NCI-H2196 (cell line): ENCODE data around the gene GSTO2.

Experiments used
- DNase-seq: peaks from one replicate; lab custom pipeline; 2025; ENCODE audit not compliant: unreplicated experiment; lab: John Stamatoyannopoulos, UW

Gene GSTO2

GRCh38 chr10:104324931-104325330 lies 55.9 kb downstream of the GSTO2 start:
- no peak for DNase-seq

GRCh38 chr10:104325436-104326435 lies 56.8 kb downstream of the GSTO2 start:
- DNase-seq = no peak

DNA sequence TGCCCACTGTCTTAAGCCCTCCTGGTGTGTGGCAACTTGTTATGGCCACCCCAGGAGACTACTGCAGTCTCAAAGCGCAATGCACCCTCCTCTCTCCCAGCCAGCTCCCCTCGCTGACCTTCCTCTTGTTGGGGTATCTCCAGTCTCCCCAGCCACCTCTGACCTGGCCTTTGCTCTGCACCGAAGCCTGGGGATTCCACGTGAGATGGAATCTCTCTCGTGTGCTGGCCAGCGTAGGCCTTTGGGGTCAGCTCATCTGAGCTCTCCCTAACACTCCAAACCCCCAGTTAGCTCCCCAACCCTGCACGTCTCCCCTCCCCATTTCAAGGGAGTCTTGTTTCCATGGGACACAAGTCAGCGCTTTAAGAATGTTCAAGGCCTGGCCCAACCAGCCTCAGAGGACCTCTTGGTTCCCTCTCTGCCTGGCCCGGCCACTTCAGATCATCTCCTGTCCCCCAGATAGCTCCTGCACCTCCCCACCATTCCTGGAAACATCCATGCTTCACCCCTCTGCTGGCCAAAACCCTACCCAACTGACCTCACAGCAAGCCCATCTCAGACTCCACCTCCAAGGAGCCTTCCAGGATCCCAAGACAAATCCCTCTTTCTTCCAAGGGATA lies 58.1 kb downstream of the GSTO2 start:
- DNase-seq = no peak

DNA sequence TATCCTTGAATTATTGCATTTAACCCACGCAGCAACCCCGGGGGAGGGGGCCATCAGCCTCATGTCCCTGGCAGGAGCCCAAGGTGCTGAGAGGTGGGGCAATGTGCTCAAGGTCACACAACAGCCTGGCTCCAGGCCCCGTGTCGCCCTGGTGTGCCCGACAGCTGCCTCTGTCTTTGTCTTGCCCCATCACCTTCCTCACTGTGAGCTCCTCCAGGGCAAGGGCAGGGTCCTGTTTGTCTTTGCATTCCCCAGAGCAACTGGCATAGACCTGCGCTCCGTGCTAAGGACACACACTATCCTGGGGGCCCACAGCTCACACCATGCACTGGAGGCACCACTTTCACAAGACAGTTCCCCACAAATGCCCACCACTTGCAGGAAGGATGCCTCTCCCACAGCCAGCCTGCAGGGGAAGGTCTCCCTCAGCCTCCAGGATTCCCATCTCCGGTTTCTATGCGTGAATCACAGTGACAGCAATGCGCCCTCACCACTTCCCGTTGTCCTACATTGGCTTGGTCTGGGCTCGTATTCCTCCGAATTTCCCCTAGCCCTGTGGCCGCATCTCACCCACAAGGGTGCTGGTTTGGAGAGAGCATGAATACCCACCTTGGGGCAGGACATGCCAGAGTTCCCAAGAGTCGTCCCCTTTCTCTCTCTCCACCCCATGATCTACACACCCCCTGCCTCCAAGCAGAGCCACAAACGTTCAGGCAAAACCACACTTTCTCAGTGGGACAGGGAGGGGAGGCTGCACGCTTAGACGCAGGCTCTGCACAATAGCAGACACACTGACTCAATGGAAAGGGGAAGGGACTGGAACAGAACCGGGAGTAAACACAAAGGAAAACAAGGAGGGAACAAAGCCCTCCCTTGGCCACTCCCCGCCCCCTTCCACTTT lies 59.0 kb downstream of the GSTO2 start:
- no peak for DNase-seq

- no peak for DNase-seq
These were observed 59.6 kb downstream of the GSTO2 start for GRCh38 chr10:104328646-104328895.

GRCh38 chr10:104328896-104329710 lies 60.1 kb downstream of the GSTO2 start:
- DNase-seq = no peak

DNA sequence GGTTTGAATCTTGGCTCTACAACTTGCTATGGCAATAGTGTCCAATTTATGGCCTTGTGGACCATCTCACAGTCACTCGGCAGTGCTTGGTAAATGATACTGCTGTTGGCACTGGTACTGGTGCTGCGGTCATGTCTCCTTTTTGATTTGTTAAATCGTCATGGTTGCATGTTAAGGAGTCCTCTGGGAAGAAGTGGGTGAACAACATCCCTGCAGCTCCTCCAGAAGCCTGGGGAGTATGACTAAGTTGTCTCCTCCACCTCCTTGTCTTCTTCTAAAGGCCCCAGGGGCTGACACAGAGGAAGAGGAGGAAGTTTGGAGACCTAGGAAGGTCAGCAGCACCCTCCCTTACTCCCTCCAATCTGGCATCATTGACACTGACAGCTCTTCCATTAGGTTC lies 60.8 kb downstream of the GSTO2 start:
- no peak for DNase-seq

DNA sequence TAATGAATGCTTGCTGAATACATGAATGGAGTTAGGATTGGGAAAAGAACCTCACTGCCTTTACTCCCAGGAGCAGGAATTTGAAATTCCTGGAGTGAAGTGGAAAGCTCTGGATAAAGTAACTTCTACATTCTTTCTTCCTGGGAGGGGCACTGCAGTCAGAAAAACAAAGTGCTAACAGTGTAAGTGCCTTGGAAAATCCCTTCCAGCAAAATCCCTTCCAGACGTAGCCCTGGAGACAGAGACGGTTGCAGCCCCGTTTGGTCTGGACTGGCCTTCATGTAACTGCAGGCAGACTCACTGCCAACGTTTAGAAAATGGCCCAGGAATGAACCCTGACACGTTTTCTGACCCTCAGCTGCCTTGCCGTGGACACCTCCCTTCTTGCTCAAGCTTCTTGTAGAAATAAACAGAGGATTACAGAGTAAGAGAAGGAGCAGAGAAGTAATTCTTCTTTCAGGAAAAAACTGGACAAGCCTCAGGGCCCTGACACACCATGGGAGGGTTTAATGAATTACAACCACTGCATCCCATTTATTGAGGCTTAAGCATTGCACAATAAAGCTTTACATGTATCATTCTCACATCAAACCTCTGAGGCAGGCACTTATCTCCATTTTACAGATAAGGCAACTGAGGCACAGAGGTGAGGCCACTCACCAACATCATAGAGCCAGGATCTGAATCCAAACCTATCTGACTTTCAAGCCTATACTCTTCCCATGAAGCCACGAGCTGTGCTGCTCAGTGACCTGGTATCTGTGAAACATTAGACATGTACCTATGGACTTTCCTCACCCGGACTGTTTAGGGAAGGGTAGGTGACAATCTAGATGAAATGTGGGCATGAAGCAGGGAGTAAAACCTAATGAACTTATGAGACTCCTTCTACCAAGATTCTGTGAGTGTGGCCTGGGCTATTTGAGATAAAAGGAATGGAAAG lies 61.5 kb downstream of the GSTO2 start:
- no peak for DNase-seq

GRCh38 chr10:104331208-104331838 lies 62.3 kb downstream of the GSTO2 start:
- no peak for DNase-seq

DNA sequence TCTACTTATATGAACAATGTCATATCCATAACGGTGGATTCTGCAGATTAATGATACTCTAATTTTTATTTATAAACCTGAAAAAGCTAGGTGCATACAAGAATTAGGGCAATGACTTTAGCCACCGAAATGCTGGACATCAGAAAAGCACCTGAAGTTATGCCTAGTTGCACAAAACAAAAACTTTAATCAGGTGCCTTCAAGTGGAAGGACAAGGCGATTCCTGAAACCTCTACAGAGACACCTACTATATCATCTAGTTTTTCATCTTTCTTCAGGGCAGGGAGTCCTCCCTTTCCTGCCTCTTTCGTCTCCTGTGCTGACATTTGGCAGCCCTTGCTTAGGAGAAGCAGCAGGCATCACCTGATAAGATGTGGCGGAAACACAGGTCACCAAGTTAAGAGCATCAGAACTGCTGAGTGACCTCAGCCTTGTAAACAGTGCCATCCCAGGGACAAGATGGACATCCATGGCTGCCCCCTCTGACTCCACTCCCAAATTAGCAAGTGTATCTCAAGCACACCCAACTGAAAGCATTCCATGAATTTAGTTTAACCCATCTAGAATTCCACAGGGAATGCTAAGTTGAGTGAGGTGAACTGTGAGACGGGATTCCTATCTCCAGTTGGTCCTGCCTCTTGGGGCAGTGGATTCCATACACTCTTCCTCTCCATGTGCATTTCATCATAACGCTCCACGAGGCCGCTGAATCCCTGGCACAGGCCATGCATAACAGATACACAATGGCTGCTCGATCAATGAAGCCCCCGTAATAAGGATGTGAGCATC lies 63.5 kb downstream of the GSTO2 start:
- DNase-seq = no peak

DNA sequence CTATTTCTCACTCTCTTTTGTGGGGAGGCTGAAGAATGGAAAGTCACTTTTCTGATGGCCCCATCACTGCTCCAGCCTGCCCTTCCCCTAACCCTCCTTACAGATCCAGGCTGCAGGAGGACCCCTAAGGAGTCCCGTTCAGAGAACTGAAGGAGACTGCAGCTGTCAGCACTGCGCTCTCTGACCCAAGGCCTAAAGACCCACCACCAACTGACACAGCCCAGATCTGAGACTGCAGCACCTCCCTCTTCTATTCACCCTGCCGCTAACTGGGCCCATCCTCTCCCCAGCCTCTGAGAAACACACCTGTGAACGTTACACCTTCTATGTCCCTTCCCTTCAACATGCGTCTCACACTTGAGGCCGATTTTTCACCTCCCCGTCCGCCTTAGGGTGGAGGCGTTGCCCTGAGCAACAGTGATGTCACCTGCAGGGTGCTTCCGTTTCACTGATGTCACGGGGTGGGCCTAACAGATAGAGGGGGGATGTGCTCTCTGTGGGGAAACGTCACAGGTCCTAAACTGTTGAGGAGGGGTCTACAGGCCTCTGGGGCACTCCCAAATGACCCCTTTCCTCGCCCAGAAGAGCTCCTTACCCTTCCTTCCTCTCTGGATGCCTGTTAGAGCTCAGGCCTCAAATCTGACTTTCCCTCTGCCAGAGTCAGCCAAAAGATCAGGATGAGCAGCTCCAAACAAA lies 64.2 kb downstream of the GSTO2 start:
- DNase-seq = no peak

DNA sequence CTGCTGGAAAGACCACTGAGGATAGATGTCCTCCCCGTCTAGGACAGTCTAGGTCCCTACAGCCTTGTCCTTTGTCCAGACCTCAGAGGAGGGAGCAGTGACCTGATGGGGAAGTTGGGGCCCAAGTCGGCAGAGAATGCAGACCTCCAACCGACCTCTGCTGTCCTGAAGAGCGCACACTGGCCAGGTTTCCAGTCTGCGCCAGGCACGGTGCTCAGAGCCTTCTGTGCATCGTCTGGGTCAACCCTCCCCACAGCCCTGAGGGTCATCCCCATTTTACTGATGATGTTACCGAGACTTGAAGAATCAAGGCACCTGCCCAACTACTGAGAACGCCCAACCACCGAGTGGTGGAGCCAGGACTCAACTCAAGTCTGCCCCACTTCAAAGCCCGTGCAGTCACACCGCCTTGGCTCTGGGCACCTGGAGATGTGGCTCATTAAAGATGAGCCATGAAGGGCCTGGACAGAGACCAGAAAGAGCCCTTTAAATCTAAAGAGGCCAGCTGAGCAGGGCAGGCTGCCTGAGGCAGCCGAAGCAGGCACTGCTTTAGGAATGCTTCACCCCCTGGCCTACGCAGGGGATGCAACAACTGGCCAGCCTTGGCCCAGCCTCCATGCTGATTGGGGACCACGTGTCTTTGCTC lies 64.9 kb downstream of the GSTO2 start:
- peak; percentile 11 for DNase-seq

DNA sequence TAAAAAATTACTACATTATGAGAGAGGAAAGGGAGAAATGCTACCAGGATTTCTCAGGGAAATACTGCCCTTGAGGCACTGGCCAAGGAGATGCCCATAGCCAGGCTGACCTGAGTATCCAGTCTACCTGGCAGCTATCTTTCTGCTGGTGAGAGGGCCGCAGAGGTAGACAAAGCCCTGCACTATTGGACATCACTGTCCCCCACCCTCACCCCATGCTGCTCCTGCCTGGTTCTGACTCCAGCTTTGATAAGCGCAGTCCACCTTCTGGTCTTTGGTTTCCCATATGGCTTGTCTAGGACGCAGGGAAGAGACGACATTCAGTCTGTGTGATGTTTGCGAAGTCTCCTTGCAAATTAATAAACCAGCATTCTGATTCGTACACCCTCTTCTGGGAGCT lies 65.6 kb downstream of the GSTO2 start:
- DNase-seq = no peak

DNA sequence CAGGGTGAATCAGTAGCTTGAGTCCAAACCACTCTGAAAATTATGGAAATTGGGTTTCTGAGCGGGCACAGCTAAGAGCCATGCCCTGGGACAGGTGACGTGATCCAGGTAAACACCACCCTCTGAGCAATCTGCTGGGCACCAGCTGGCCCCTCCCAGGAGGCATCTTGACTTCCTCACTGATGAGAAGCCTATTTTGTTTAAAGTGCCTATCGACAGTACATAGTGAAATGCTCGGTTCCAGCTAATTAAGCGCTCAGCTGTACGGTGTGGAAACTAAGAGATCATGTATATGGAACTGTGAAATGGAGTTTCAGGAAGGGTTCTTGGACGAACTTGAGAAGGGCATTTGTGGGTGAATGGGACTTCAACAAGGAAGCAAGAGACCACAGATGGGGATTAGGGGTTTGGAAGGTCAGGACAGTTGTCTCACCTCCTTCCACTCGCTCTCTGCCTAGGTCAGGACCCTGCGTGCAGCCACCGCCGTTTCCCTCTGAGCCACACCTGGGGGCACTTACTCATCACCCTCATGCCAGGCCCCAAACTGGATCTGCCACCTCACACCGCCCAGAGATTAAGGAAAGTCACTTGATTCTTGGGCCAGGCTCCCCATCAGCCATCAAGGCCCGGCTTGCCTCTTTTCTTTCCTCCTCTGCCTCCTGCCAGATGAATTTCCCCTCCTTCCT lies 66.1 kb downstream of the GSTO2 start:
- DNase-seq = peak; percentile 10

GRCh38 chr10:104336821-104337467 lies 68.0 kb downstream of the GSTO2 start:
- DNase-seq = no peak

- no peak for DNase-seq
These were observed 68.6 kb downstream of the GSTO2 start for GRCh38 chr10:104337521-104337984.
